A673 (cell line): Measurements from ENCODE around the gene PNPLA1.

Experiments used
- EZH2 ChIP-seq: fragments of 200-600 bp; sonication (generic); IDR thresholded peaks from 2 replicates; pipeline ENCODE4 v1.6.1; 2017; ENCODE audit warnings: borderline replicate concordance, low read depth, mild to moderate bottlenecking, mixed read lengths, antibody characterized with exemption, low read length; ENCODE audit not compliant: poor library complexity, severe bottlenecking
- TF ChIP-seq, protein P1 (sequence below): fragments of 300-800, 200-600 bp; sonication (generic); conservative IDR thresholded peaks from 2 replicates; pipeline ENCODE4 v1.5.1; 2017; ENCODE audit warnings: low read depth, mild to moderate bottlenecking, antibody characterized with exemption, low read length, moderate library complexity, mixed read lengths

- TF ChIP-seq, protein P1, sequence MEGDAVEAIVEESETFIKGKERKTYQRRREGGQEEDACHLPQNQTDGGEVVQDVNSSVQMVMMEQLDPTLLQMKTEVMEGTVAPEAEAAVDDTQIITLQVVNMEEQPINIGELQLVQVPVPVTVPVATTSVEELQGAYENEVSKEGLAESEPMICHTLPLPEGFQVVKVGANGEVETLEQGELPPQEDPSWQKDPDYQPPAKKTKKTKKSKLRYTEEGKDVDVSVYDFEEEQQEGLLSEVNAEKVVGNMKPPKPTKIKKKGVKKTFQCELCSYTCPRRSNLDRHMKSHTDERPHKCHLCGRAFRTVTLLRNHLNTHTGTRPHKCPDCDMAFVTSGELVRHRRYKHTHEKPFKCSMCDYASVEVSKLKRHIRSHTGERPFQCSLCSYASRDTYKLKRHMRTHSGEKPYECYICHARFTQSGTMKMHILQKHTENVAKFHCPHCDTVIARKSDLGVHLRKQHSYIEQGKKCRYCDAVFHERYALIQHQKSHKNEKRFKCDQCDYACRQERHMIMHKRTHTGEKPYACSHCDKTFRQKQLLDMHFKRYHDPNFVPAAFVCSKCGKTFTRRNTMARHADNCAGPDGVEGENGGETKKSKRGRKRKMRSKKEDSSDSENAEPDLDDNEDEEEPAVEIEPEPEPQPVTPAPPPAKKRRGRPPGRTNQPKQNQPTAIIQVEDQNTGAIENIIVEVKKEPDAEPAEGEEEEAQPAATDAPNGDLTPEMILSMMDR, result peak; percentile 98
- no peak for TF ChIP-seq EZH2
Observed at GRCh38 chr6:36340618-36341454, 71.0 kb downstream of the PNPLA1 start.
